ENCODE results near the gene FZR1. TPM values are rescaled to one million over a fixed set of nuclear protein-coding genes. Genes with fewer than 3 reads are reported as not detected.

Gene FZR1
- total RNA-seq, 1 experiment from 2014 or later: 87.4 TPM

- no peak for DNase-seq (ENCODE audit: low spot score)
- Histone ChIP-seq H3K27ac (ENCODE audit: low read depth, low read length, poor library complexity, severe bottlenecking) (no peak overlapping the region), H3K4me1 (ENCODE audit: insufficient read depth, low read length, poor library complexity, severe bottlenecking) (no peaks in the 10 kb centered on the region), H3K27me3 (replicated peaks; ENCODE audit: insufficient read depth, low read depth, low read length, poor library complexity) (peaks cover 3% of the 10 kb centered on the region), H3K9me3 (ENCODE audit: low read depth, low read length, poor library complexity, severe bottlenecking) (no peaks in the 10 kb centered on the region), H3K4me3 (ENCODE audit: low read depth, low read length, poor library complexity, severe bottlenecking) (no peak overlapping the region), H3K36me3 (ENCODE audit: insufficient read depth, low read length, poor library complexity, severe bottlenecking) (no peaks in the 10 kb centered on the region)
- no TSS peak for BruUV-seq (replicated peaks)
- TF ChIP-seq EZH2 (IDR thresholded peaks at IDR 0.05; ENCODE audit: borderline replicate concordance, low read depth, low read length, poor library complexity, severe bottlenecking): no peak
- TF ChIP-seq CTCF (conservative IDR thresholded peaks at IDR 0.05; ENCODE audit: low read depth, low read length): no peak
- POLR2A ChIA-PET (ENCODE audit: low non-redundant PET): no interaction called here
- CTCF ChIA-PET: no interaction called here
- intact Hi-C loops (cut with micrococcal nuclease; ENCODE audit: unreplicated experiment): no loop called here
Observed at GRCh38 chr19:3468211-3468610, 37.9 kb upstream of the FZR1 start.

- intact Hi-C loops (cut with micrococcal nuclease; ENCODE audit: unreplicated experiment): loop anchor here (5.0 kb wide), 1 partner anchor 163 kb away; no protein-coding TSS in a partner anchor
- TF ChIP-seq EZH2 (IDR thresholded peaks at IDR 0.05; ENCODE audit: borderline replicate concordance, low read depth, low read length, poor library complexity, severe bottlenecking): no peak
- peak; percentile 37 for TF ChIP-seq CTCF (conservative IDR thresholded peaks at IDR 0.05; ENCODE audit: low read depth, low read length)
- H3K4me3 ChIP-seq (ENCODE audit: low read depth, low read length, poor library complexity, severe bottlenecking): no peak overlapping the region
- no peaks in the 10 kb centered on the region for H3K36me3 ChIP-seq (ENCODE audit: insufficient read depth, low read length, poor library complexity, severe bottlenecking)
- ChIA-PET CTCF (interaction anchor here (0.9 kb wide), 2 partner anchors 10 to 194 kb away, joined by 3 to 4 read pairs; no protein-coding TSS in a partner anchor), POLR2A (ENCODE audit: low non-redundant PET) (no interaction called here)
- DNase-seq (ENCODE audit: low spot score): no peak
- no TSS peak for BruUV-seq (replicated peaks)
- no peak overlapping the region for H3K27ac ChIP-seq (ENCODE audit: low read depth, low read length, poor library complexity, severe bottlenecking)
- peaks cover 3% of the 10 kb centered on the region for H3K27me3 ChIP-seq (replicated peaks; ENCODE audit: insufficient read depth, low read depth, low read length, poor library complexity)
- H3K9me3 ChIP-seq (ENCODE audit: low read depth, low read length, poor library complexity, severe bottlenecking): no peaks in the 10 kb centered on the region
- no peaks in the 10 kb centered on the region for H3K4me1 ChIP-seq (ENCODE audit: insufficient read depth, low read length, poor library complexity, severe bottlenecking)
Observed at GRCh38 chr19:3469638-3470499, 36.2 kb upstream of the FZR1 start.

GRCh38 chr19:3470500-3471128, 35.5 kb upstream of the FZR1 start:
- TF ChIP-seq EZH2 (IDR thresholded peaks at IDR 0.05; ENCODE audit: borderline replicate concordance, low read depth, low read length, poor library complexity, severe bottlenecking) (no peak), CTCF (conservative IDR thresholded peaks at IDR 0.05; ENCODE audit: low read depth, low read length) (no peak)
- peaks cover 3% of the 10 kb centered on the region for H3K27me3 ChIP-seq (replicated peaks; ENCODE audit: insufficient read depth, low read depth, low read length, poor library complexity)
- H3K4me3 ChIP-seq (ENCODE audit: low read depth, low read length, poor library complexity, severe bottlenecking): no peak overlapping the region
- no peaks in the 10 kb centered on the region for H3K36me3 ChIP-seq (ENCODE audit: insufficient read depth, low read length, poor library complexity, severe bottlenecking)
- intact Hi-C loops (cut with micrococcal nuclease; ENCODE audit: unreplicated experiment): loop anchor here (5.0 kb wide), 1 partner anchor 163 kb away; no protein-coding TSS in a partner anchor
- no peak for DNase-seq (ENCODE audit: low spot score)
- ChIA-PET POLR2A (ENCODE audit: low non-redundant PET) (no interaction called here), CTCF (interaction anchor here (0.9 to 1.0 kb wide), 3 partner anchors 9 to 195 kb away, joined by 3 to 4 read pairs (median 4); no protein-coding TSS in a partner anchor)
- no peaks in the 10 kb centered on the region for H3K4me1 ChIP-seq (ENCODE audit: insufficient read depth, low read length, poor library complexity, severe bottlenecking)
- H3K9me3 ChIP-seq (ENCODE audit: low read depth, low read length, poor library complexity, severe bottlenecking): no peaks in the 10 kb centered on the region
- BruUV-seq (replicated peaks): no TSS peak
- no peak overlapping the region for H3K27ac ChIP-seq (ENCODE audit: low read depth, low read length, poor library complexity, severe bottlenecking)

All from A673 (cell line).